Mucosa of stomach (tissue), 1 donor: ENCODE measurements around the gene GLRA2.
"Not testable (repeated sequence)": the region's sequence is repeated elsewhere in the genome, so short reads cannot be mapped to it uniquely, and the experiment has no call there.

Experiments
- H3K27me3 ChIP-seq: one replicate; pipeline ENCODE4 v1.7.0; 2013; ENCODE audit warnings: mild to moderate bottlenecking, low read length; ENCODE audit not compliant: control insufficient read depth, insufficient read depth
- H3K36me3 ChIP-seq: one replicate; pipeline ENCODE4 v1.7.0; 2013; ENCODE audit warnings: low read length; ENCODE audit not compliant: control insufficient read depth, insufficient read depth
- H3K4me1 ChIP-seq: one replicate; pipeline ENCODE4 v1.7.0; 2013; ENCODE audit warnings: mild to moderate bottlenecking, low read length; ENCODE audit not compliant: control insufficient read depth, insufficient read depth
- H3K4me3 ChIP-seq: one replicate; pipeline ENCODE4 v1.7.0; 2013; ENCODE audit warnings: low read length
- H3K9ac ChIP-seq: one replicate; pipeline ENCODE4 v1.7.0; 2013; ENCODE audit warnings: mild to moderate bottlenecking, low read length, moderate library complexity
- H3K9me3 ChIP-seq: one replicate; pipeline ENCODE4 v1.7.0; 2013; ENCODE audit warnings: mild to moderate bottlenecking, low read length, moderate library complexity; ENCODE audit not compliant: control insufficient read depth
- donor health status: Pancreatic carcinoma.

GLRA2 gene

GRCh38 chrX:14673764-14674163 is 144.4 kb downstream of the GLRA2 start:
- Histone ChIP-seq H3K4me1 (no peaks in the 10 kb centered on the region), H3K36me3 (no peaks in the 10 kb centered on the region), H3K9me3 (no peaks in the 10 kb centered on the region), H3K9ac (no peak overlapping the region), H3K4me3 (no peak overlapping the region), H3K27me3 (no peaks in the 10 kb centered on the region)

- Histone ChIP-seq H3K4me3 (no peak overlapping the region), H3K9ac (no peak overlapping the region), H3K36me3 (no peaks in the 10 kb centered on the region), H3K27me3 (no peaks in the 10 kb centered on the region), H3K9me3 (no peaks in the 10 kb centered on the region), H3K4me1 (no peaks in the 10 kb centered on the region)
Measured at GRCh38 chrX:14675500-14675899, 146.2 kb downstream of the GLRA2 start.

GRCh38 chrX:14676431-14676830 is 147.1 kb downstream of the GLRA2 start:
- no peaks in the 10 kb centered on the region for H3K36me3 ChIP-seq
- H3K27me3 ChIP-seq: no peaks in the 10 kb centered on the region
- no peak overlapping the region for H3K9ac ChIP-seq
- H3K4me3 ChIP-seq: no peak overlapping the region
- H3K9me3 ChIP-seq: no peaks in the 10 kb centered on the region
- H3K4me1 ChIP-seq: no peaks in the 10 kb centered on the region

- not testable (repeated sequence) for H3K4me3 ChIP-seq, H3K27me3 ChIP-seq, H3K9ac ChIP-seq
Measured at GRCh38 chrX:14688331-14688730, 159.0 kb downstream of the GLRA2 start.

GRCh38 chrX:14690553-14690952 is 161.2 kb downstream of the GLRA2 start:
- Histone ChIP-seq H3K9ac (no peak overlapping the region), H3K36me3 (no peaks in the 10 kb centered on the region), H3K4me1 (no peaks in the 10 kb centered on the region), H3K27me3 (no peaks in the 10 kb centered on the region), H3K9me3 (no peaks in the 10 kb centered on the region), H3K4me3 (no peak overlapping the region)

More at GRCh38 chrX:14688331-14688730, 159.0 kb downstream of the GLRA2 start:
- H3K36me3 ChIP-seq, H3K9me3 ChIP-seq, H3K4me1 ChIP-seq: not testable (repeated sequence)

GRCh38 chrX:14694611-14695010 is 165.3 kb downstream of the GLRA2 start:
- Histone ChIP-seq H3K9me3 (no peaks in the 10 kb centered on the region), H3K27me3 (no peaks in the 10 kb centered on the region), H3K9ac (no peak overlapping the region), H3K4me1 (no peaks in the 10 kb centered on the region), H3K36me3 (no peaks in the 10 kb centered on the region), H3K4me3 (no peak overlapping the region)

GRCh38 chrX:14697451-14697850 is 168.1 kb downstream of the GLRA2 start:
- Histone ChIP-seq H3K4me1 (no peaks in the 10 kb centered on the region), H3K36me3 (no peaks in the 10 kb centered on the region), H3K9me3 (no peaks in the 10 kb centered on the region), H3K4me3 (no peak overlapping the region), H3K27me3 (no peaks in the 10 kb centered on the region), H3K9ac (no peak overlapping the region)

GRCh38 chrX:14698790-14699189 is 169.5 kb downstream of the GLRA2 start:
- no peaks in the 10 kb centered on the region for H3K4me1 ChIP-seq
- no peaks in the 10 kb centered on the region for H3K27me3 ChIP-seq
- H3K4me3 ChIP-seq: no peak overlapping the region
- no peak overlapping the region for H3K9ac ChIP-seq
- no peaks in the 10 kb centered on the region for H3K36me3 ChIP-seq
- no peaks in the 10 kb centered on the region for H3K9me3 ChIP-seq

GRCh38 chrX:14700982-14701381 is 171.6 kb downstream of the GLRA2 start:
- Histone ChIP-seq H3K27me3 (no peaks in the 10 kb centered on the region), H3K4me1 (no peaks in the 10 kb centered on the region), H3K4me3 (no peak overlapping the region), H3K36me3 (no peaks in the 10 kb centered on the region), H3K9me3 (no peaks in the 10 kb centered on the region), H3K9ac (no peak overlapping the region)

- no peak overlapping the region for H3K4me3 ChIP-seq
- H3K27me3 ChIP-seq: no peaks in the 10 kb centered on the region
- no peaks in the 10 kb centered on the region for H3K4me1 ChIP-seq
- H3K9me3 ChIP-seq: no peaks in the 10 kb centered on the region
- H3K9ac ChIP-seq: no peak overlapping the region
- no peaks in the 10 kb centered on the region for H3K36me3 ChIP-seq
Measured at GRCh38 chrX:14702145-14702544, 172.8 kb downstream of the GLRA2 start.

- Histone ChIP-seq H3K27me3 (no peaks in the 10 kb centered on the region), H3K4me1 (no peaks in the 10 kb centered on the region), H3K4me3 (no peak overlapping the region), H3K36me3 (no peaks in the 10 kb centered on the region), H3K9ac (no peak overlapping the region), H3K9me3 (no peaks in the 10 kb centered on the region)
Measured at GRCh38 chrX:14712096-14712495, 182.8 kb downstream of the GLRA2 start.

- no peaks in the 10 kb centered on the region for H3K9me3 ChIP-seq
- H3K4me1 ChIP-seq: no peaks in the 10 kb centered on the region
- H3K27me3 ChIP-seq: no peaks in the 10 kb centered on the region
- H3K9ac ChIP-seq: no peak overlapping the region
- H3K4me3 ChIP-seq: no peak overlapping the region
- H3K36me3 ChIP-seq: no peaks in the 10 kb centered on the region
Measured at GRCh38 chrX:14717949-14718348, 188.6 kb downstream of the GLRA2 start.

GRCh38 chrX:14718403-14718802 is 189.1 kb downstream of the GLRA2 start:
- Histone ChIP-seq H3K27me3 (no peaks in the 10 kb centered on the region), H3K9me3 (no peaks in the 10 kb centered on the region), H3K36me3 (no peaks in the 10 kb centered on the region), H3K4me3 (no peak overlapping the region), H3K9ac (no peak overlapping the region), H3K4me1 (no peaks in the 10 kb centered on the region)
